ENCODE results near the gene SLC22A23. TPM values are rescaled to one million over a fixed set of nuclear protein-coding genes. Genes with fewer than 3 reads are reported as not detected.
A peak's percentile ranks its signal among the peaks of the same experiment; 100 is the strongest.

Gene SLC22A23
- total RNA-seq, 2 donors from 2014 or later = 11.1 to 13.3 TPM

DNA sequence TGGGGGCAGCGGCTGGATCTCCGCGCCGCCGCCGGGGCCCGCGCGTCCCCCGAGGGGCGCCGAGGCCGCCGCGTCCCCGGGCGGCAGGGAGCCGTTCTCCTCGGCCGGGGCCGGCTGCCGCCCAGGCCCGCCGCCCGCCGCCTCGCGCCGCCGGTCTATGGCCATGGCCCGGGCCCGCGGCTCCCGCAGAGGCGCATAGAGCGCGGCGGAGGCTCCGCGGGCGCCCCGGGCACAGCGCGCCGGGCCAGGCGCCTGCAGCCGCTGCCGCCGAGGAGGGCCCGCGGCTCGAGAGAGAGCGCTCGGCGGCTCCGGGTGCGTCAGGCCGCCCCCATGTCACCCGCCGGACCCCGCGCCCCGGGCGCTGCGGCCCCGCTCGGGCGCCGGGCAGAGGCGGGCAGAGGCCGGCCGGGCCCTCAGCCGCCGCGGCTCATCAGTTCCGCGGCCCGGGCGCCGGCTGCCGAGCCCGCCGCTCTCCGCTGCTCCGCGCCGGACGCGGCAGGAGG, 404 bp downstream of the SLC22A23 start:
- Mint-ChIP-seq H3K9me3 (no peaks in the 10 kb centered on the region), H3K27ac (no peak overlapping the region), H3K4me3 (peak overlapping the region; percentile 57), H3K27me3 (ENCODE audit: insufficient read depth) (peaks cover 30% of the 10 kb centered on the region), H3K4me1 (peaks cover 18% of the 10 kb centered on the region), H3K36me3 (ENCODE audit: low read depth) (peaks cover 2% of the 10 kb centered on the region)
- H3K4me3 ChIP-seq (ENCODE audit: low read length) = peak overlapping the region; percentile 82
- TF ChIP-seq, protein P1, sequence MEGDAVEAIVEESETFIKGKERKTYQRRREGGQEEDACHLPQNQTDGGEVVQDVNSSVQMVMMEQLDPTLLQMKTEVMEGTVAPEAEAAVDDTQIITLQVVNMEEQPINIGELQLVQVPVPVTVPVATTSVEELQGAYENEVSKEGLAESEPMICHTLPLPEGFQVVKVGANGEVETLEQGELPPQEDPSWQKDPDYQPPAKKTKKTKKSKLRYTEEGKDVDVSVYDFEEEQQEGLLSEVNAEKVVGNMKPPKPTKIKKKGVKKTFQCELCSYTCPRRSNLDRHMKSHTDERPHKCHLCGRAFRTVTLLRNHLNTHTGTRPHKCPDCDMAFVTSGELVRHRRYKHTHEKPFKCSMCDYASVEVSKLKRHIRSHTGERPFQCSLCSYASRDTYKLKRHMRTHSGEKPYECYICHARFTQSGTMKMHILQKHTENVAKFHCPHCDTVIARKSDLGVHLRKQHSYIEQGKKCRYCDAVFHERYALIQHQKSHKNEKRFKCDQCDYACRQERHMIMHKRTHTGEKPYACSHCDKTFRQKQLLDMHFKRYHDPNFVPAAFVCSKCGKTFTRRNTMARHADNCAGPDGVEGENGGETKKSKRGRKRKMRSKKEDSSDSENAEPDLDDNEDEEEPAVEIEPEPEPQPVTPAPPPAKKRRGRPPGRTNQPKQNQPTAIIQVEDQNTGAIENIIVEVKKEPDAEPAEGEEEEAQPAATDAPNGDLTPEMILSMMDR (conservative IDR thresholded peaks at IDR 0.05) = no peak
- WGBS, 2 experiments (ENCODE audit: insufficient coverage in 1 of 2, insufficient read length in 1 of 2) = 0% methylated on average over 89 of the region's 89 CpGs; no CpG with 5 or more reads in 1 of the 2 experiments
- H3K9ac ChIP-seq (ENCODE audit: extremely low read depth, low read length, poor library complexity, severe bottlenecking) = no peak overlapping the region
- no peaks in the 10 kb centered on the region for H3K9me3 ChIP-seq (ENCODE audit: control insufficient read depth, low read length)
- no peak for DNase-seq
- no peak overlapping the region for H3K27ac ChIP-seq (ENCODE audit: low read depth, low read length)
- peaks cover 68% of the 10 kb centered on the region for H3K27me3 ChIP-seq (ENCODE audit: control insufficient read depth, insufficient read depth, low read length, poor library complexity, severe bottlenecking)
- H3K36me3 ChIP-seq (ENCODE audit: control insufficient read depth, insufficient read depth, low read length) = no peaks in the 10 kb centered on the region
- H3K4me1 ChIP-seq (ENCODE audit: control insufficient read depth, insufficient read depth, low read length) = peaks cover 2% of the 10 kb centered on the region

DNA sequence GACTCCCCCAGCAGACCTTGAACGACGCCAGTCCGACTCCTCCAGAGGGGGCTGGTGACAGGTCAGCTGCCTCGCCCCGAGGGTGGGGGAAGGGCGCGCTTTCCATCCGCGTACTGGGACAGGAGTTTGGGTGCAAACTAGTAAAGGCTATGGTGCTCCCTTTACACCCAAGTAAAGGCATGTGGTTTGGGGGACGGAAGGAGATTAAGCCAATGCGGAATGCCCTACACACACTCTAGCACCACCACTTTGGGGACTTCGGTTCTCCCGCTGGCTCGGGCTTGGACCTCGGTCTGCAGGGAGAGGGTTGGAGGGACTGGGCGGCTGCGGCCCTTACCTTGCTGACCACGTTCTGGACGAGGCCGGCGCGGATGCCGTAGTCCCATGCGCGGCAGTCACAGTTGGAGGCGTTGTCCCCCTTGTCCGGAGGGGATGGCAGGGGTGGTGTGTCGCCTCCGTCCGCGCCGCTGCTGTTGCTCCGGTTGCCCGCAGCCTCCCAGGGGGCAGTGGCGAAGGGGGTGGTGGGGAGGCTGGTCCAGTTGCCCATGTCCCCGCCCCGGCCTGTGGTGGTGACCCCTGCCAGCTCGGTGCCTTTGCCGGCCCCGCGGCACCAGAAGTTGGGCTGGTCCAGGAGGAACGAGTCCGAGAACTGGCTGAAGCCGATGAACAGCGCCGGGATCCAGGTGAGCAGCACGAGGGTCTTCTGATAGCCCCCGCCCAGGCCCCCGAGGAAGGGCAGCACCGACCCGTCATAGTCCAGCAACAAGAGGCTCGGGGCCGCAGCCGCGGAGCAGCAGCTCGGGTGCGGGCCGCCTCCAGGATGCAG, 1.1 kb downstream of the SLC22A23 start:
- no peaks in the 10 kb centered on the region for H3K36me3 ChIP-seq (ENCODE audit: control insufficient read depth, insufficient read depth, low read length)
- peaks cover 18% of the 10 kb centered on the region for H3K4me1 Mint-ChIP-seq

DNA sequence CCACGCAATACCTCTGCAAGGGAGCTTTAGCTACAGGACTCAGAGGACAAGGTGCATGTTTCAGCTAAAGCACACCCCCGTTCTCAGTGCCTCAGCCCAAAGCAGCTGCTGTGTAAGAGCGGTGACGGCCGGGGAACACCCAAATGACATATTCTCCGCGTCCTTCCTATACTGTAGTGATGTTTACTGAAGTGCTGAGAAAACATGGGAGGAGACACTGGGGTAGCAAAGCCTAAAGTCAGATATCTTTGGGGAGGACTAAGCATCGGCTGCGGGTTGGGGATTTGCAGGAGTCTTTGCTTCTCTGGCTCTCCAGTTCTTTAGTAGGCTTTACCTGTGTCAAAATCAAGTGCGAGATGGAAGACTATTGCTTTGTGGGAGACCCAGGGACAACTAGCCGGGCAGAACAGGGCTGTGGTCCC, 1.7 kb downstream of the SLC22A23 start:
- TF ChIP-seq, protein P1 (conservative IDR thresholded peaks at IDR 0.05) = no peak
- Histone ChIP-seq H3K9me3 (ENCODE audit: control insufficient read depth, low read length) (no peaks in the 10 kb centered on the region), H3K9ac (ENCODE audit: extremely low read depth, low read length, poor library complexity, severe bottlenecking) (no peak overlapping the region), H3K4me1 (ENCODE audit: control insufficient read depth, insufficient read depth, low read length) (peaks cover 2% of the 10 kb centered on the region), H3K36me3 (ENCODE audit: control insufficient read depth, insufficient read depth, low read length) (no peaks in the 10 kb centered on the region), H3K27ac (ENCODE audit: low read depth, low read length) (no peak overlapping the region), H3K4me3 (ENCODE audit: low read length) (peak overlapping the region; percentile 82), H3K27me3 (ENCODE audit: control insufficient read depth, insufficient read depth, low read length, poor library complexity, severe bottlenecking) (peaks cover 58% of the 10 kb centered on the region)
- peak; percentile 60 for DNase-seq
- Mint-ChIP-seq H3K36me3 (ENCODE audit: low read depth) (peaks cover 2% of the 10 kb centered on the region), H3K27ac (no peak overlapping the region), H3K9me3 (no peaks in the 10 kb centered on the region), H3K4me3 (no peak overlapping the region), H3K4me1 (peaks cover 18% of the 10 kb centered on the region), H3K27me3 (ENCODE audit: insufficient read depth) (peaks cover 23% of the 10 kb centered on the region)
- WGBS, 2 experiments (ENCODE audit: insufficient coverage in 1 of 2, insufficient read length in 1 of 2) = 9 to 13% methylated on average over 9 to 11 of the region's 11 CpGs

More for the DNA sequence above, 1.1 kb downstream of the SLC22A23 start:
- TF ChIP-seq, protein P1 (conservative IDR thresholded peaks at IDR 0.05) = no peak
- Histone ChIP-seq H3K9me3 (ENCODE audit: control insufficient read depth, low read length) (no peaks in the 10 kb centered on the region), H3K4me3 (ENCODE audit: low read length) (peak overlapping the region; percentile 82), H3K27ac (ENCODE audit: low read depth, low read length) (no peak overlapping the region), H3K4me1 (ENCODE audit: control insufficient read depth, insufficient read depth, low read length) (peaks cover 2% of the 10 kb centered on the region), H3K27me3 (ENCODE audit: control insufficient read depth, insufficient read depth, low read length, poor library complexity, severe bottlenecking) (peaks cover 64% of the 10 kb centered on the region), H3K9ac (ENCODE audit: extremely low read depth, low read length, poor library complexity, severe bottlenecking) (no peak overlapping the region)
- no peaks in the 10 kb centered on the region for H3K9me3 Mint-ChIP-seq
- WGBS, 2 experiments (ENCODE audit: insufficient coverage in 1 of 2, insufficient read length in 1 of 2) = 0% methylated on average over 25 to 58 of the region's 58 CpGs
- no peak overlapping the region for H3K4me3 Mint-ChIP-seq
- H3K27ac Mint-ChIP-seq = no peak overlapping the region
- H3K27me3 Mint-ChIP-seq (ENCODE audit: insufficient read depth) = peaks cover 26% of the 10 kb centered on the region
- DNase-seq = peak; percentile 82
- peaks cover 2% of the 10 kb centered on the region for H3K36me3 Mint-ChIP-seq (ENCODE audit: low read depth)
